GM19023 (cell line): ENCODE results near the gene APPL2.
A peak's percentile ranks its signal among the peaks of the same experiment; 100 is the strongest.

Experiments used
- ATAC-seq: cut with Tn5 transposase; IDR thresholded peaks from one replicate; pipeline ENCODE4 v1.9.1; 2021; ENCODE audit warnings: mild to moderate bottlenecking, moderate library complexity; ENCODE audit not compliant: unreplicated experiment

APPL2 gene, protein sequence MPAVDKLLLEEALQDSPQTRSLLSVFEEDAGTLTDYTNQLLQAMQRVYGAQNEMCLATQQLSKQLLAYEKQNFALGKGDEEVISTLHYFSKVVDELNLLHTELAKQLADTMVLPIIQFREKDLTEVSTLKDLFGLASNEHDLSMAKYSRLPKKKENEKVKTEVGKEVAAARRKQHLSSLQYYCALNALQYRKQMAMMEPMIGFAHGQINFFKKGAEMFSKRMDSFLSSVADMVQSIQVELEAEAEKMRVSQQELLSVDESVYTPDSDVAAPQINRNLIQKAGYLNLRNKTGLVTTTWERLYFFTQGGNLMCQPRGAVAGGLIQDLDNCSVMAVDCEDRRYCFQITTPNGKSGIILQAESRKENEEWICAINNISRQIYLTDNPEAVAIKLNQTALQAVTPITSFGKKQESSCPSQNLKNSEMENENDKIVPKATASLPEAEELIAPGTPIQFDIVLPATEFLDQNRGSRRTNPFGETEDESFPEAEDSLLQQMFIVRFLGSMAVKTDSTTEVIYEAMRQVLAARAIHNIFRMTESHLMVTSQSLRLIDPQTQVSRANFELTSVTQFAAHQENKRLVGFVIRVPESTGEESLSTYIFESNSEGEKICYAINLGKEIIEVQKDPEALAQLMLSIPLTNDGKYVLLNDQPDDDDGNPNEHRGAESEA

DNA sequence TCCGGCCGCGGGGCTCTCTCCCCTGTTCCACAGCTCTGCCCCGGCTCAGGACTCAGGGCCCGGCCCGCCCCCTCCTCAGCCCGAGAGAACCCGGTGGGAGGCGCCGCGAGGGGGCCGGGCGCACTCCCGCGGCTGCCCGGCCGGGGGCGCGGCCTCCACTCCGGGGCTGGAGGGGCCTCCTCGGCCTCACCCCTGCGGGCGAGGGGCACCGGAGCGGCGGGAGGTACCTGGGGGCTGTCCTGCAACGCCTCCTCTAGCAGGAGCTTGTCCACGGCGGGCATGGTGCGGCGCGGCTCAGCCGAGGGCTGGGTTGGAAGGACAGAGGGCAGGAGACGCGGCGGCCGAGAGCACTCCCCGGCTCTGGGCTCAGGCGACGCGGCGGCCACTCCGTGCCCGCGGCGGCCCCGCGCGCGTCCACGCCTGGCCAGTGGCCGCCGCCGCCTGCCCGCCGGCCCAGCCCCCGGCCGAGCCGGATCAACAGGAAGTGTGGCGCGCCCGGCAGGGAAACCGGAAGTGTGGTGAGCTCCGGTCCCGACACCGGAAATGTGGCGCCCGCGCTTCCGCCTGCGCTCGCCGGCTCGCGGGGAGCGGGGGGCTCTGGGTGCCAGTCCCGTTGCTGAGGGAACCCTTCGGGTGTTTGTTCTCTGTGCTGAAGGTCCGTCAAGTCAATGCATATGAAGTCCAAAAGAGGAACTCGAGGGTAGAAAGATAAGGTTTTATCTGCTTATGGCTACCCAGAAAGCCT, at the start of gene APPL2:
APPL2 (minus strand) TSS at position 443 of the 745 bp plus-strand sequence; CDS start at position 281, 162 bp downstream.
- ATAC-seq = peak; percentile 79

DNA sequence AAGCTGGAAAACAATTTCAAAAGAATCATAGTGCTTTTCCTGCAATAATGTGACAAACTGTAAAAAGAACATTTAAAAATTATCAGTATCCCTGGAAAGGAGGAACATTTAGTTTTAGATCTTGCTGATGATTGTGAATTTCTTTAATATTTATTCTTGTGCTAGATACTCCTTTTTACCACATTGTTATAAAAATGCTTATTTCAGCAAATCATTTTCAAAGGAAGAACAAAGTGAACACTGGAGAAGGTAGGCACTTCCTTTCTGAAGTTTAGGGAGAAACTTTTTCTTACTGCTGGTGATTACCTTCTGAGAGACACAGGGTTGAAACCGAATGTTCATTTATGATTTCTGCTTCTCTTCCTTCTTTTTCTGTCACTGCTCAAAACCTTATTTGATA, 49.4 kb upstream of the APPL2 start:
- ATAC-seq = no peak

- no peak for ATAC-seq
These were observed 45.7 kb upstream of the APPL2 start for GRCh38 chr12:105281694-105282049.

- no peak for ATAC-seq
These were observed 45.2 kb upstream of the APPL2 start for GRCh38 chr12:105280966-105281693.

- no peak for ATAC-seq
These were observed 43.6 kb upstream of the APPL2 start for GRCh38 chr12:105279460-105280056.

- no peak for ATAC-seq
These were observed 42.2 kb upstream of the APPL2 start for GRCh38 chr12:105278043-105278697.

GRCh38 chr12:105275997-105276733, 40.2 kb upstream of the APPL2 start:
- ATAC-seq = no peak

- no peak for ATAC-seq
These were observed 38.6 kb upstream of the APPL2 start for GRCh38 chr12:105274571-105274970.

DNA sequence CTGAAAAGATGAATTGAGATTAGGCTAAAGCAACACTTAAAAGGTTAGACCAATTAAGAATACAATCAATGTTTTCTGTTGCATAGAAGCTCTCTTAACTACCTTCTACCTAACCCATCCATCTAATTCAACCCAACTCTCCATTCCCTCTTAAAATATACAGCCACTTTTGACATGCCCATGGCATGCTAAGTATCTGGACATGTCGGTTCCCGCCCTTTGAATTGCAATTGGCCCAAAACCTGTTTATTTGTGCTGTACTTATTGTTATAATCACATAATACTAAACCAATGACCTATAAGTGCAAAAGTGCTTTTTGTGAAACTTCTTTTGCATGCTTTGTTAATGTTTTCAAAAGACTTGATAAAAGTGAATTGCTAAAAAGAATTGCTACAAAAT, 37.6 kb upstream of the APPL2 start:
- ATAC-seq = no peak

- no peak for ATAC-seq
These were observed 36.9 kb upstream of the APPL2 start for GRCh38 chr12:105272814-105273416.

DNA sequence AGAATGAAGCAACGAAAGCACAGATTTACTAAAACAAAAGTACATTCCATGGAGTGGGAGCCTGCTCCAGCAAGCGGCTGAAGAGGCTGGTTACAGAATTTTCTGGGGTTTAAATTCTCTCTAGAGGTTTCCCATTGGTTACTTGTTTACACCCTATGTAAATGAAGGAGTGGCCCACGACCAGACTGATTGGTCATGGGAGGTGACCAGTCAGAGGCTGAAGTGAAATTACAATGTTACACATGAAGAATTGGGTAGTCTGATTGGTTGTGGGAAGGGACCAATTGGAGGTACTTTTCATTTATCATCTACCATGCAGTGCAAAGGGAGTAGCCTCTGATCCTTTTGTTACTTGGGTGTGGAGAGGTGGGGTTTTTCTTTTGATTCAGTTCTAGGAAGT, 36.2 kb upstream of the APPL2 start:
- ATAC-seq = no peak

DNA sequence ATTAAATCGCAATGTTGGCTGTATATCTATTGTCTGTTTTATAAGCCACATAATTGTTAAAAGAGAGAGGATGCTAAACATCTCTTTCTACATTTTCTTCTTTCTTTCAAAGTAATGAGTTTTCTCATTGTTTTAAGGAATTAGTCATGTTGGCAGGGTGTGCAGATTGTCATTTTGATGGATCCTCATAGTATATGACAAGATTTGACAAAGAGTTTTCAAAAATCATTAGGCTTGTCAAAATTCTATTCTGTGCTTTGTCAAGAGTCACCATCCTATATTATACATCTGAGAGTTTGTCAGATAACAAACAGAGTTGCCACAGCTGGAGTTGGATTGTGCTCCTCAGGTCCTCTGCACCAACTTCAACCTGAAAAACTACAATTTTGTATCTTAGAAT, 35.4 kb upstream of the APPL2 start:
- ATAC-seq = no peak

DNA sequence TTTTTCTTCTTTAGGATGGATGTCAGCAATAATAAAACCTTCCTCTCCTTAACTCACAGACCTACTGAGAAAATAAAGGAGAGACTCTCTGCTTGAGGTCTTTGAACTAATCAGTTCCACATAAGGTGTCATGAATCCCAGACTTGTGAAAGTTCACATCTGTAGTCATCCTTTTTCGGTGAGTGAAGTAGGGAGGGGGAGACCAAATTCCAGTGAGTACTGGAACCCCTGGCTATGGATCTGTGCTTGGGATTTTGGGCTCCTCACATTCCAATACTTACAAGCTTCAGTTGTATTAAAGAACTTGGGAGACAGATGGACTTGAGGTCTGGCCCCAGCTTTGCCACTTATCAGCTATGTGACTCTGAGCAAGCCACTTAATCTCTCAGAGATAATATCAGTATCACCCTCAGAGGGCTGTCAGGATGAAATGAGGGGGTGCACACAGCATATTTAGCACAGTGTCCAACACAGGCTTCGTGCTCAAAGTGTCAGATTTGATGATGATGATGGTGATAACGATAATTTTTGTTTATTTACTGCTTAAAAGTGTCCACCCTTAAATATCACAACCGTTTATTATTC, 34.8 kb upstream of the APPL2 start:
- ATAC-seq = no peak

- ATAC-seq = no peak
These were observed 31.7 kb upstream of the APPL2 start for GRCh38 chr12:105267711-105268110.

- ATAC-seq = no peak
These were observed 28.8 kb upstream of the APPL2 start for GRCh38 chr12:105264771-105265170.

DNA sequence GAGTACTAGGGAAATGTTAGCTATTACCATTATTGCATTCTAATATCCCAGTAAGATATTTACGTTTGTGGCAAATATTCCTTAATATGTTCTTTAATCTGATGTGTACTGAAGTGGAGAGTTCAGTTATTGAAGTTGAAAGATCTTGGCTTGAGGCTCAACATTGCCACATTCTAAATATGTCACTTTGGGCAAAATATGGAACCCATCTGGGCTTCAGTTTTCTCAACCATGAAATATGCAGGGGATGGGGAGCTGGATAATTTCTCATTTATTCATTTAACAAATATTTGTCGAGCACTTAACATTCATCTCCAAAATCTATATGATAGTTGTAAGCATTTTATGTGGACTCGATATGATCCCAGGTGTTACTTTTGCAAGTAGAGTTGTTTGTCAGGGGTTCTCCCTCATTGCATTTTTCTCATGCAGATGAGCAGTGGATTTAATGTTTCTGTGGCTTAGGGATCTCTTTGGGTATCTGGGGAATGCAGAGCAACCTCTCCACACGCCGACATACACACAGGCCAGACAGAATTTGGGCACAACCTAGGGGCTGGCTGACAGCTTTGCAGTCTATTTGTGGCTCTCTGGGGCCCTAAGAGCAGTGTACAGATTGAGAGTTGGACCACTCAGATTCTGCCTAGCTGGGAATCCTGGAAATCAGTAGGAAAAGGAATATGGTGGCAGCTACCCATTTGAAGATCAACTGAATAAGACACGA, 26.6 kb upstream of the APPL2 start:
- ATAC-seq = no peak

DNA sequence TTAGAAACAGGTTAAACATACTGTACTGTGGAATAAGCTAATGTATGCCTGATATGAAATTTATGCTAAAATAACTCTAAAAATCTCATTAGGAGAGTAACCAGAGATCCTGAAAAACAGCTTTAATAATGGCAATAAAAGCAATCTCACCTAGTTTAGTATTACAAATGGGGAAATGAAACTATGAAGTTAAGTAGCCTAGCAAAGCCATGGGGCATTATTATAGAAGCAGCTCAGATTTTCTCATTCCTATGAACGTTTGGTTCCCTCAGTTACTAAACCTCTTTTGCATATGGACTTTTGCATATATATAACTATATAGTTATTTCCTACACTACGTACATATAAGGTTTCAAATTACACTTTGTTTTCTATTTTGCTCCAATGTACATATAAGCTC, 25.0 kb upstream of the APPL2 start:
- no peak for ATAC-seq

- no peak for ATAC-seq
These were observed 23.3 kb upstream of the APPL2 start for GRCh38 chr12:105259226-105259625.
